SK-N-MC (cell line): Measurements from ENCODE around the gene NDUFS6.

Source experiments
- DNase-seq: peaks from one replicate; pipeline ENCODE4 v3.0.0-alpha.2; 2011; ENCODE audit warnings: low read depth, low spot score
- H3K27ac ChIP-seq: fragments of 200-600 bp; sonication (generic); 2 replicates; pipeline ENCODE4 v1.5.1; 2016; ENCODE audit warnings: mixed run types
- H3K36me3 ChIP-seq: fragments of 200-600 bp; sonication (generic); 2 replicates; pipeline ENCODE4 v1.6.1; 2017; ENCODE audit warnings: antibody characterized with exemption, low read length, mixed read lengths; ENCODE audit not compliant: insufficient read depth
- H3K4me3 ChIP-seq: fragments of 200-600 bp; sonication (generic); 2 replicates; pipeline ENCODE4 v1.5.1; 2016
- H3K9ac ChIP-seq: fragments of 200-600 bp; sonication (generic); 2 replicates; pipeline ENCODE4 v1.8.0; 2017; ENCODE audit warnings: mixed run types, mixed read lengths; ENCODE audit not compliant: insufficient read length
- H3K9me3 ChIP-seq: fragments of 200-600 bp; sonication (generic); 2 replicates; pipeline ENCODE4 v1.6.1; 2017; ENCODE audit warnings: low read depth, mild to moderate bottlenecking, antibody characterized with exemption, low read length, moderate library complexity, mixed read lengths
- EZH2 ChIP-seq: fragments of 200-600 bp; sonication (generic); IDR thresholded peaks from one replicate; pipeline ENCODE4 v1.6.1; 2017; ENCODE audit warnings: antibody characterized with exemption
- FOXP2 ChIP-seq: optimal IDR thresholded peaks from 2 replicates; pipeline ENCODE3; 2011; ENCODE audit warnings: mild to moderate bottlenecking, moderate library complexity; ENCODE audit not compliant: insufficient read depth; ENCODE audit errors: extremely low read length, control extremely low read depth
- POLR2AphosphoS5 ChIP-seq: IDR thresholded peaks from 2 replicates; pipeline ENCODE4 v1.6.1; 2012; ENCODE audit warnings: mild to moderate bottlenecking, low read depth, low read length, borderline replicate concordance

NDUFS6 gene

DNA sequence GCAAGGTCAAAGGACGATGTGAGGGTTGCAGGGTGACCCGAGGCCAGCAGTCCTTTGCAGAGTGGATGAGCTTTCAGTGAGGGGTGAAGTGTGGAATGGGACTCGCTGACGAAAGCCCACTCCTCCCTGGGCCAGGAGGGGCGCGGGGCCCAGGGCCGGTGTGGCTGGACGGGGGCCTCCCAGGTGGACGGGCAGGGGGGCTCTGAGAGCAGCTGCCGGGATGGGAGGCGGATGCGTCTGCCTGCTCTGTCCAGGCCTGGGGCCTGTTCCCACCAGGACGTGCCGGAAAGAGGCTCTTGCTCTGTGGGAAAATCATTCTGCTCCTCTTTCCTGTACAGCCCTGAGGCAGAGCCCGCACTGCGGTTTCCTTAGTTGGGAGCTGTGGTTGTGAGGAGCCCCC lies 57.2 kb downstream of the NDUFS6 start:
- Histone ChIP-seq H3K4me3 (no peak overlapping the region), H3K27ac (no peak overlapping the region), H3K36me3 (no peaks in the 10 kb centered on the region), H3K9ac (no peak overlapping the region), H3K9me3 (no peaks in the 10 kb centered on the region)
- no peak for TF ChIP-seq EZH2
- no peak for TF ChIP-seq POLR2AphosphoS5
- no peak for DNase-seq

DNA sequence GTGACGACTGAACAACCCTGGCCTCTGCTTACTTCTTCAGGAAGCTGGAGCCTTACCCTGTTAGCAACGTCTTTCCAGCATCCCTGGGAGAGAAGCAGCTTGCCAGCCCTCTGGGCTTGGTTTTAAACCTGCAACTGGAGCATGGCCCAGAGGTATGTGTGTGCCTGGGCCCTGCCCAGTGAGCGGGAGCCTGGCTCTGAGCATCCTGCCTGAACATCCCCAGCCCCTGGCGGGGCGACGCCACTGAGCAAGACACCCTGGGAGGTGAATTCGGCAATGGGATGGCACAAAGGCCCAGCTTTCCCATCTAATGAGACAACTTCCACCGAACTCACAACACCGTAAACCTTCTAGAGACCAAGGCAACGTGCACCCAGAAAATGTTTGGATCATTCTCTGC lies 57.9 kb downstream of the NDUFS6 start:
- no peaks in the 10 kb centered on the region for H3K9me3 ChIP-seq

DNA sequence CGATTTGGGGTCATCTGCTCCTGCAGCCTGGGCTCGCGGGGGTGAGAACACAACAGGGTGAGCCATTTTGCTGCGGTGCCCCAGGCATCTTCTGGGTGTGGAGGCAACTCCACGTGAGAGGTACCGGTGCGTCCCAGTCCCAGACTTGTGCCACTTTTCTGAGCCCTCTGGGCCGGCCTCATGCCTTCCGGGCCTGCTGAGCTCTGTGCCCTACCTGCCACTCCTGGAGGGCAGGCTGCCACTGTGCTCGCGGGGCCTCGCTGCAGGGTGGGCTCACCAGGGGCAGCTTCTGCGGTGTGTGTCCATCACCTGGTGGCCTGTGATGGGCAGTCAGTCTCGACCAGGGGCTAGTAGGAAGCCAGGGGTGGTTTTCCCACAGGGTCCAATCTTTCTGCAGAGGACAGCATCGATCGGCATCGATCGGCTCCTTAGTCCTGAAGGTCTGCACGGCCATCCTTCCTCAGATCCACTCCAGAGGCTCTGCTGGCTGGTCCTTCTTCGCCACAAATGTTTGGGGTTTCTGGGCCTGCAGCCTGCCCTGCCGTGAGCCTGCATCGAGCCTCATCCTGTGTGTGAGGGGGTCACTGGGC lies 58.9 kb downstream of the NDUFS6 start:
- TF ChIP-seq EZH2 (no peak), POLR2AphosphoS5 (no peak), FOXP2 (no peak)
- DNase-seq, result no peak
- Histone ChIP-seq H3K27ac (no peak overlapping the region), H3K4me3 (no peak overlapping the region), H3K36me3 (no peaks in the 10 kb centered on the region), H3K9me3 (no peaks in the 10 kb centered on the region), H3K9ac (no peak overlapping the region)

More for the DNA sequence above, 57.9 kb downstream of the NDUFS6 start:
- Histone ChIP-seq H3K4me3 (no peak overlapping the region), H3K27ac (no peak overlapping the region), H3K36me3 (no peaks in the 10 kb centered on the region), H3K9ac (no peak overlapping the region)
- no peak for DNase-seq
- no peak for TF ChIP-seq FOXP2
- TF ChIP-seq POLR2AphosphoS5, result no peak
- no peak for TF ChIP-seq EZH2

DNA sequence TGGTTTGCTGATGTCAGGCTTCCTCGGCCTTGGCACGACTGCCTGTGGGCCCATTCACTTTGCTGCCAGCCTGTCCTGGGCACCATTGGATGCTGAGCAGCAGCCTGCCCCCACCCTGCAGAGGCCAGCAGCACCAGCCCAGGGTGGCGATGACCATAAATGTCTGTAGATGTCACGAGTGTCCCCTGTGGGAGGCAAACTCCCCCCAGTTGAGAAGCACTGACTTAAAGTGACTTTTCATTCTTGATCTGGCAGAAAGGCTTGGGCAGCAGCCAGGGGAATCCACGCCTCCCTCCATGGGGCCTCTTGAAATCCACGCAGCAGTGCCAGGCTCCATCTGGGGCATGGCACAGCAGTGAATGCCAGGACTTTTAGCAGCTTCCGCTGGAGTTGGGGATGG lies 59.7 kb downstream of the NDUFS6 start:
- DNase-seq, result no peak
- H3K36me3 ChIP-seq, result no peaks in the 10 kb centered on the region
- TF ChIP-seq FOXP2 (no peak), POLR2AphosphoS5 (no peak), EZH2 (no peak)

DNA sequence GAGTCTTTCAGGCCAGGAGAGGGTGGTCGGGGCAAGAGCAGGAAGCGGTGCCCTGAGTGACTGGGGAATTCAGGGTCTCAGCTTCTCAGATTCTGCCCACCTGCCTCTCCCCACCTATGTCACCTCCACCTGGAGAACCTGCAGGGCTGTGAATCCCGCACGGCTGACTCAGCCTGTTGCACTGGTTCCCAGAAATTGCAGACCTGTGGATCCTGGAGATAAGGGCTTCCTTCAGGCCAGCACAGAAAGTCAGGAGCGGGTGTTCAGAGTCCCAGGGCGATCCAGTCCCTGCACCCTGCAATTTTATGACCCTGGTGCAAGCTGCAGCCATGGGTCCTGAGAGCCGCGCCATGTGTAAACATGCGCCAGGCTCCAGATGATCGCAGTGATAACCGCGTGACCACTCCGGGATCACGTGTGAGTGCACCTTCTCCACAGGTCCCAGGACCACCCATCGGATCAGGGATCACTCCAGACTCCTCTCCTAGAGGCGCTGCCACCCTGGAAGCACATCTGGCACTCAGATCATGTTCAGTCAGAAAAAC lies 63.8 kb downstream of the NDUFS6 start:
- DNase-seq, result no peak
- no peak for TF ChIP-seq FOXP2
- no peak for TF ChIP-seq EZH2
- TF ChIP-seq POLR2AphosphoS5, result no peak
- Histone ChIP-seq H3K36me3 (no peaks in the 10 kb centered on the region), H3K4me3 (no peak overlapping the region), H3K27ac (no peak overlapping the region), H3K9ac (no peak overlapping the region), H3K9me3 (no peaks in the 10 kb centered on the region)

More for the DNA sequence above, 59.7 kb downstream of the NDUFS6 start:
- Histone ChIP-seq H3K27ac (no peak overlapping the region), H3K9me3 (no peaks in the 10 kb centered on the region), H3K9ac (no peak overlapping the region), H3K4me3 (no peak overlapping the region)

DNA sequence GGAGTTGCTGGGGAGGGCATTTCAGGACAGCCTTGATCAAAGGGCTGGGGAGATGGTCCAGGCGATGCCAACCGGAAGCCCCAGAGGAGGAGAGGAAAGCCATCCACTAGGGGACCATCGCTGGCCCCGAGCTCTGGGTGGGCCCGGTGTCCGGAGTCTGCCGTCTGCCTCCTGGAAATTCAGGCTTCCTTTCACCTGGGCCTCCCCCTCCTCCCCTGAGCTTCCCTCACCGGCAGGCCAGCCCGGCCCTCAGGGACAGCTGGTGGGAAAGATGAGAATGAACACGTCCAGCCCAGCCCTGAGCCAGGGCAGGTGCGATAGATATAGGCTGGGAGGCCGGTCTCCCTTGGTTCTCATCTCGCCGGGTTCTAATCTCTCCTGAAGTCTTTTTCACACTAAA lies 64.3 kb downstream of the NDUFS6 start:
- Histone ChIP-seq H3K4me3 (no peak overlapping the region), H3K36me3 (no peaks in the 10 kb centered on the region), H3K9ac (no peak overlapping the region), H3K9me3 (no peaks in the 10 kb centered on the region), H3K27ac (no peak overlapping the region)
- TF ChIP-seq EZH2, result peak; percentile 84
- no peak for TF ChIP-seq POLR2AphosphoS5
- DNase-seq, result no peak
